ENCODE data around the gene HOXA4.

HOXA4 gene

GRCh38 chr7:27101957-27102580 lies 28.5 kb downstream of the HOXA4 start:
- DNase-seq = no peak

- DNase-seq = no peak
Measured at GRCh38 chr7:27101171-27101956, 29.2 kb downstream of the HOXA4 start.

GRCh38 chr7:27100694-27101170 lies 29.8 kb downstream of the HOXA4 start:
- DNase-seq = no peak

GRCh38 chr7:27099453-27100370 lies 30.8 kb downstream of the HOXA4 start:
- no peak for DNase-seq

- DNase-seq = no peak
Measured at GRCh38 chr7:27098578-27099451, 31.7 kb downstream of the HOXA4 start.

GRCh38 chr7:27097686-27098577 lies 32.6 kb downstream of the HOXA4 start:
- DNase-seq = no peak

GRCh38 chr7:27096768-27097514 lies 33.6 kb downstream of the HOXA4 start:
- DNase-seq = no peak

GRCh38 chr7:27095897-27096767 lies 34.4 kb downstream of the HOXA4 start, which contains the start of gene HOXA1:
TSS of gene HOXA1 (minus strand) at chr7:27096000. CDS start at chr7:27095912, 88 bp downstream.
- no peak for DNase-seq

- no peak for DNase-seq
Measured at GRCh38 chr7:27095050-27095896, 35.3 kb downstream of the HOXA4 start.

GRCh38 chr7:27094304-27095049 lies 36.1 kb downstream of the HOXA4 start:
- no peak for DNase-seq

- no peak for DNase-seq
Measured at GRCh38 chr7:27093184-27093895, 37.2 kb downstream of the HOXA4 start.

GRCh38 chr7:27092819-27093110 lies 37.8 kb downstream of the HOXA4 start:
- DNase-seq = no peak

- DNase-seq = no peak
Measured at GRCh38 chr7:27091941-27092818, 38.4 kb downstream of the HOXA4 start.

- no peak for DNase-seq
Measured at GRCh38 chr7:27091105-27091504, 39.5 kb downstream of the HOXA4 start.

GRCh38 chr7:27088002-27088922 lies 42.3 kb downstream of the HOXA4 start:
- no peak for DNase-seq
